Fibroblast of pulmonary artery (primary cell): ENCODE measurements around the gene BMS1.
A peak's percentile ranks its signal among the peaks of the same experiment; 100 is the strongest.
"Not testable (repeated sequence)": the region's sequence is repeated elsewhere in the genome, so short reads cannot be mapped to it uniquely, and the experiment has no call there.

Experiments
- DNase-seq: peaks from one replicate; pipeline ENCODE4 v3.0.0-alpha.2; 2010; ENCODE audit warnings: low read depth
- H3K4me3 ChIP-seq: replicated peaks from 2 replicates; pipeline ENCODE4 v1.5.1; 2011; ENCODE audit warnings: low read depth, mild to moderate bottlenecking, control low read depth, low read length, moderate library complexity
- CTCF ChIP-seq: IDR thresholded peaks from 2 replicates; pipeline ENCODE4 v1.5.1; 2011; ENCODE audit warnings: mild to moderate bottlenecking, control low read depth, low read length, inconsistent platforms; ENCODE audit errors: missing control alignments

Gene BMS1

GRCh38 chr10:42816912-42817311 lies 34.3 kb downstream of the BMS1 start:
- TF ChIP-seq CTCF: no peak
- no peak for DNase-seq
- no peak overlapping the region for H3K4me3 ChIP-seq

GRCh38 chr10:42817417-42817816 lies 34.8 kb downstream of the BMS1 start:
- not testable (repeated sequence) for DNase-seq, H3K4me3 ChIP-seq

GRCh38 chr10:42826759-42827158 lies 44.2 kb downstream of the BMS1 start:
- DNase-seq, H3K4me3 ChIP-seq: not testable (repeated sequence)

- DNase-seq: no peak
- H3K4me3 ChIP-seq: no peak overlapping the region
- TF ChIP-seq CTCF: peak; percentile 7
These were observed 44.6 kb downstream of the BMS1 start for GRCh38 chr10:42827201-42827600.

GRCh38 chr10:42828391-42828790 lies 45.8 kb downstream of the BMS1 start:
- not testable (repeated sequence) for DNase-seq, H3K4me3 ChIP-seq

- no peak overlapping the region for H3K4me3 ChIP-seq
- TF ChIP-seq CTCF: no peak
- no peak for DNase-seq
These were observed 47.6 kb downstream of the BMS1 start for GRCh38 chr10:42830237-42830636.

GRCh38 chr10:42836096-42836495 lies 53.5 kb downstream of the BMS1 start:
- H3K4me3 ChIP-seq: no peak overlapping the region
- DNase-seq: no peak
- no peak for TF ChIP-seq CTCF

GRCh38 chr10:42836771-42837468 lies 54.3 kb downstream of the BMS1 start:
- peak; percentile 24 for TF ChIP-seq CTCF
- H3K4me3 ChIP-seq: peak overlapping the region; percentile 41
- peak; percentile 29 for DNase-seq

- DNase-seq, H3K4me3 ChIP-seq: not testable (repeated sequence)
These were observed 62.2 kb downstream of the BMS1 start for GRCh38 chr10:42844810-42845209.

- not testable (repeated sequence) for H3K4me3 ChIP-seq, DNase-seq
These were observed 64.7 kb downstream of the BMS1 start for GRCh38 chr10:42847261-42847660.
